GM18520 (cell line): ENCODE data around the gene TLK2.
"Not testable (repeated sequence)": the region's sequence is repeated elsewhere in the genome, so short reads cannot be mapped to it uniquely, and the experiment has no call there.

Source experiments
- ATAC-seq: cut with Tn5 transposase; IDR thresholded peaks from one replicate; pipeline ENCODE4 v1.9.1; 2021; ENCODE audit not compliant: unreplicated experiment

Gene TLK2

GRCh38 chr17:62597920-62598319 is 119.3 kb downstream of the TLK2 start:
- ATAC-seq: no peak

GRCh38 chr17:62599964-62600657 is 121.5 kb downstream of the TLK2 start:
- ATAC-seq: no peak

- ATAC-seq: no peak
Observed at GRCh38 chr17:62600805-62601204, 122.2 kb downstream of the TLK2 start.

GRCh38 chr17:62601471-62601870 is 122.8 kb downstream of the TLK2 start:
- no peak for ATAC-seq

GRCh38 chr17:62603783-62604182 is 125.2 kb downstream of the TLK2 start:
- not testable (repeated sequence) for ATAC-seq

GRCh38 chr17:62605588-62605987 is 127.0 kb downstream of the TLK2 start:
- ATAC-seq: no peak

GRCh38 chr17:62611292-62611691 is 132.7 kb downstream of the TLK2 start:
- ATAC-seq: no peak

- no peak for ATAC-seq
Observed at GRCh38 chr17:62611728-62612127, 133.1 kb downstream of the TLK2 start.

- ATAC-seq: not testable (repeated sequence)
Observed at GRCh38 chr17:62612289-62612688, 133.7 kb downstream of the TLK2 start.

GRCh38 chr17:62613095-62613494 is 134.5 kb downstream of the TLK2 start:
- ATAC-seq: not testable (repeated sequence)

GRCh38 chr17:62614142-62614541 is 135.5 kb downstream of the TLK2 start:
- ATAC-seq: no peak

GRCh38 chr17:62615503-62615902 is 136.9 kb downstream of the TLK2 start:
- ATAC-seq: no peak

- ATAC-seq: no peak
Observed at GRCh38 chr17:62616993-62617893, 138.6 kb downstream of the TLK2 start.

GRCh38 chr17:62617894-62618472 is 139.4 kb downstream of the TLK2 start:
- ATAC-seq: no peak

GRCh38 chr17:62618647-62619416 is 140.2 kb downstream of the TLK2 start:
- no peak for ATAC-seq

GRCh38 chr17:62619417-62620155 is 141.0 kb downstream of the TLK2 start:
- ATAC-seq: no peak

GRCh38 chr17:62621223-62621622 is 142.6 kb downstream of the TLK2 start:
- no peak for ATAC-seq

- ATAC-seq: no peak
Observed at GRCh38 chr17:62625184-62625869, 146.7 kb downstream of the TLK2 start.

- ATAC-seq: no peak
Observed at GRCh38 chr17:62625870-62626200, 147.2 kb downstream of the TLK2 start.

GRCh38 chr17:62626719-62627218 is 148.1 kb downstream of the TLK2 start:
- ATAC-seq: no peak
